Nephron progenitor cell (in vitro differentiated cells): ENCODE measurements around the gene HTR1D.

ENCODE experiments used
- DNase-seq: peaks from one replicate; pipeline ENCODE4 v3.0.0; 2021
- H3K27ac Mint-ChIP-seq: 2 replicates; pipeline ENCODE4 v1.8.0; 2021; ENCODE audit warnings: mild to moderate bottlenecking, moderate library complexity, mixed read lengths
- H3K27me3 Mint-ChIP-seq: 2 replicates; pipeline ENCODE4 v1.8.0; 2021; ENCODE audit warnings: mild to moderate bottlenecking, low read depth, mixed read lengths; ENCODE audit not compliant: poor library complexity
- H3K36me3 Mint-ChIP-seq: 2 replicates; pipeline ENCODE4 v1.8.0; 2021; ENCODE audit warnings: low read depth, mixed read lengths
- H3K4me1 Mint-ChIP-seq: 2 replicates; pipeline ENCODE4 v1.8.0; 2021; ENCODE audit warnings: mixed read lengths
- H3K4me3 Mint-ChIP-seq: 2 replicates; pipeline ENCODE4 v1.8.0; 2021; ENCODE audit warnings: mild to moderate bottlenecking, moderate library complexity, mixed read lengths
- H3K9me3 Mint-ChIP-seq: 2 replicates; pipeline ENCODE4 v1.8.0; 2021; ENCODE audit warnings: mild to moderate bottlenecking, moderate library complexity, mixed read lengths
- CTCF ChIP-seq: fragments of 200-600 bp; sonication (generic); IDR thresholded peaks from 2 replicates; pipeline ENCODE4 v1.5.0; 2021; ENCODE audit warnings: antibody characterized with exemption

HTR1D gene

GRCh38 chr1:23215291-23215690, 2.0 kb downstream of the HTR1D start:
- TF ChIP-seq CTCF: no peak
- no peak overlapping the region for H3K4me3 Mint-ChIP-seq
- no peak for DNase-seq
- H3K27me3 Mint-ChIP-seq: peaks cover 63% of the 10 kb centered on the region
- peaks cover 3% of the 10 kb centered on the region for H3K9me3 Mint-ChIP-seq
- no peaks in the 10 kb centered on the region for H3K36me3 Mint-ChIP-seq
- no peak overlapping the region for H3K27ac Mint-ChIP-seq
- peaks cover 4% of the 10 kb centered on the region for H3K4me1 Mint-ChIP-seq

- no peak for TF ChIP-seq CTCF
- Mint-ChIP-seq H3K36me3 (no peaks in the 10 kb centered on the region), H3K27ac (no peak overlapping the region), H3K4me1 (peaks cover 4% of the 10 kb centered on the region), H3K4me3 (peak overlapping the region; percentile 23), H3K27me3 (peaks cover 56% of the 10 kb centered on the region), H3K9me3 (no peaks in the 10 kb centered on the region)
- DNase-seq: no peak
These were observed 2.7 kb downstream of the HTR1D start for GRCh38 chr1:23214640-23215039.

GRCh38 chr1:23211955-23212354, 5.3 kb downstream of the HTR1D start:
- TF ChIP-seq CTCF: no peak
- H3K36me3 Mint-ChIP-seq: no peaks in the 10 kb centered on the region

GRCh38 chr1:23210963-23211362, 6.3 kb downstream of the HTR1D start:
- H3K27me3 Mint-ChIP-seq: peaks cover 26% of the 10 kb centered on the region
- H3K4me1 Mint-ChIP-seq: peaks cover 4% of the 10 kb centered on the region
- no peak for DNase-seq
- no peaks in the 10 kb centered on the region for H3K9me3 Mint-ChIP-seq
- H3K4me3 Mint-ChIP-seq: no peak overlapping the region
- no peaks in the 10 kb centered on the region for H3K36me3 Mint-ChIP-seq
- no peak overlapping the region for H3K27ac Mint-ChIP-seq
- no peak for TF ChIP-seq CTCF

More at GRCh38 chr1:23211955-23212354, 5.3 kb downstream of the HTR1D start:
- Mint-ChIP-seq H3K27ac (no peak overlapping the region), H3K4me3 (no peak overlapping the region), H3K9me3 (no peaks in the 10 kb centered on the region), H3K27me3 (peaks cover 33% of the 10 kb centered on the region), H3K4me1 (peaks cover 4% of the 10 kb centered on the region)
- DNase-seq: no peak

GRCh38 chr1:23210351-23210785, 6.9 kb downstream of the HTR1D start:
- no peaks in the 10 kb centered on the region for H3K9me3 Mint-ChIP-seq
- no peak overlapping the region for H3K27ac Mint-ChIP-seq
- H3K4me1 Mint-ChIP-seq: peaks cover 4% of the 10 kb centered on the region
- no peak for TF ChIP-seq CTCF
- H3K27me3 Mint-ChIP-seq: peaks cover 22% of the 10 kb centered on the region
- no peaks in the 10 kb centered on the region for H3K36me3 Mint-ChIP-seq
- H3K4me3 Mint-ChIP-seq: no peak overlapping the region
- DNase-seq: no peak

- Mint-ChIP-seq H3K27me3 (peaks cover 19% of the 10 kb centered on the region), H3K4me1 (peaks cover 2% of the 10 kb centered on the region), H3K36me3 (no peaks in the 10 kb centered on the region), H3K4me3 (no peak overlapping the region), H3K9me3 (no peaks in the 10 kb centered on the region), H3K27ac (no peak overlapping the region)
- TF ChIP-seq CTCF: no peak
- no peak for DNase-seq
These were observed 7.5 kb downstream of the HTR1D start for GRCh38 chr1:23209770-23210169.
